Adipose tissue (tissue), 3 donors: ENCODE data around the gene C17orf107. TPM values are rescaled to one million over a fixed set of nuclear protein-coding genes. Genes with fewer than 3 reads are reported as not detected.
"Not testable (repeated sequence)": the region's sequence is repeated elsewhere in the genome, so short reads cannot be mapped to it uniquely, and the experiment has no call there.

Experiments
- H3K27ac ChIP-seq: one replicate; pipeline ENCODE4 v1.5.1; 2013; ENCODE audit warnings: low read depth, low read length
- WGBS, 3 donors: extraction: QIAGEN DNeasy Blood & Tissue Kit; methylation state at CpG; one replicate each; pipeline ENCODE4 v1.1.7; 2013; 5-methylcytosine and 5-hydroxymethylcytosine counted together
- polyA plus RNA-seq, 3 donors: library from polyadenylated mRNA; stranded (reverse); fragments of 200-250 nt; gene quantifications; one replicate each; pipeline ENCODE4 v1.2.3, GENCODE V29; 2013
- donor health status: healthy with polysubstance abuse.
- donor health status: Bipolar disorder and iron deficiency.
- donor health status: healthy.

Gene C17orf107
- polyA plus RNA-seq, 3 donors, result 1.4 to 2.9 (median 2.6) TPM

GRCh38 chr17:4869058-4869998 lies 30.0 kb upstream of the C17orf107 start:
- 92 to 96% (median 95%) methylated on average over 22 of the region's 22 CpGs for WGBS, 3 donors
- not testable (repeated sequence) for H3K27ac ChIP-seq

GRCh38 chr17:4870855-4871254 lies 28.5 kb upstream of the C17orf107 start:
- no peak overlapping the region for H3K27ac ChIP-seq
- 70 to 89% (median 79%) methylated on average over 2 of the region's 2 CpGs for WGBS, 3 donors

- no peak overlapping the region for H3K27ac ChIP-seq
- 33 to 67% (median 45%) methylated on average over 8 of the region's 8 CpGs for WGBS, 3 donors
Observed at GRCh38 chr17:4872786-4873185, 26.6 kb upstream of the C17orf107 start.

- WGBS, 3 donors, result 57 to 88% (median 79%) methylated on average over 5 of the region's 5 CpGs
- no peak overlapping the region for H3K27ac ChIP-seq
Observed at GRCh38 chr17:4877089-4877488, 22.2 kb upstream of the C17orf107 start.

- 53 to 86% (median 58%) methylated on average over 4 of the region's 4 CpGs for WGBS, 3 donors
- H3K27ac ChIP-seq, result no peak overlapping the region
Observed at GRCh38 chr17:4879601-4880000, 19.7 kb upstream of the C17orf107 start.

- 74 to 83% (median 82%) methylated on average over 14 to 15 of the region's 15 CpGs for WGBS, 3 donors
- H3K27ac ChIP-seq, result no peak overlapping the region
Observed at GRCh38 chr17:4880857-4881256, 18.5 kb upstream of the C17orf107 start.

- WGBS, 3 donors, result 24 to 39% (median 35%) methylated on average over 9 of the region's 9 CpGs
- H3K27ac ChIP-seq, result no peak overlapping the region
Observed at GRCh38 chr17:4881761-4882555, 17.4 kb upstream of the C17orf107 start.

GRCh38 chr17:4884489-4884888 lies 14.8 kb upstream of the C17orf107 start:
- 93 to 94% (median 94%) methylated on average over 4 of the region's 4 CpGs for WGBS, 3 donors
- H3K27ac ChIP-seq, result no peak overlapping the region

- WGBS, 3 donors, result 93 to 94% (median 94%) methylated on average over 12 of the region's 12 CpGs
- H3K27ac ChIP-seq, result no peak overlapping the region
Observed at GRCh38 chr17:4886830-4887229, 12.5 kb upstream of the C17orf107 start.

GRCh38 chr17:4887581-4887980 lies 11.8 kb upstream of the C17orf107 start:
- 92 to 94% (median 93%) methylated on average over 17 to 18 of the region's 18 CpGs for WGBS, 3 donors
- no peak overlapping the region for H3K27ac ChIP-seq

GRCh38 chr17:4891411-4892410 lies 7.6 kb upstream of the C17orf107 start:
- WGBS, 3 donors, result 90 to 93% (median 93%) methylated on average over 42 of the region's 42 CpGs
- H3K27ac ChIP-seq, result no peak overlapping the region

GRCh38 chr17:4892499-4893221 lies 6.7 kb upstream of the C17orf107 start:
- H3K27ac ChIP-seq, result no peak overlapping the region
- WGBS, 3 donors, result 86 to 91% (median 90%) methylated on average over 21 to 23 of the region's 23 CpGs

GRCh38 chr17:4893272-4893671 lies 6.1 kb upstream of the C17orf107 start:
- WGBS, 3 donors, result 84 to 87% (median 85%) methylated on average over 18 of the region's 18 CpGs

GRCh38 chr17:4893721-4894560 lies 5.4 kb upstream of the C17orf107 start:
- WGBS, 3 donors, result 90 to 92% (median 91%) methylated on average over 30 to 31 of the region's 31 CpGs
- no peak overlapping the region for H3K27ac ChIP-seq

More at GRCh38 chr17:4893272-4893671, 6.1 kb upstream of the C17orf107 start:
- no peak overlapping the region for H3K27ac ChIP-seq

- no peak overlapping the region for H3K27ac ChIP-seq
- 90 to 95% (median 92%) methylated on average over 13 of the region's 13 CpGs for WGBS, 3 donors
Observed at GRCh38 chr17:4895121-4895520, 4.2 kb upstream of the C17orf107 start.

GRCh38 chr17:4895657-4896331 lies 3.5 kb upstream of the C17orf107 start:
- 74 to 78% (median 76%) methylated on average over 27 of the region's 27 CpGs for WGBS, 3 donors
- H3K27ac ChIP-seq, result no peak overlapping the region
